Heart left ventricle (tissue), 13 donors: ENCODE results near the gene FNBP1L.

Experiments used
- POLR2A ChIP-seq, 2 donors: fragments of 450-650 bp; IDR thresholded peaks; one replicate each; pipeline ENCODE4 v1.6.1; 2017; ENCODE audit warnings: antibody characterized with exemption in 2 of 2, mild to moderate bottlenecking in 2 of 2, moderate library complexity in 2 of 2
- TF ChIP-seq, protein P1 (sequence below), 12 donors: fragments of 200-600 bp; sonication (generic) in 4 of 12; IDR thresholded peaks; one replicate each; pipeline versions ENCODE4 v1.5.0 to v1.8.0; 2018 to 2022; ENCODE audit warnings: antibody characterized with exemption in 12 of 12, mild to moderate bottlenecking in 5 of 12
- donor health status: ischemic (EF 13 %, LVEDD 7.1; RV severe dilation, severe dysfunction).
- donor health status: DM: no; HTN: yes; CAD: no.
- donor health status: DM: no; HTN: no; CAD: no.
- donor health status: ischemic (EF 25% LVEDD 6.9; RV normal size, moderate dysfunction).
- donor health status: ischemic (EF 25% LVEDD 5.7; RV mildly dilated, moderate dysfunction).
- donor health status: ischemic (EF 35%, LVEDD 5.7; RV mildly dilated, moderate dysfunction).
- donor health status: nonischemic (EF 11% LVEDD 7.7; RV severe dilation, severe dysfunction).
- donor health status: DM: yes; HTN: yes; CAD: no.
- donor health status: PGD.
- donor health status: ischemic (EF 29% LVEDD 5.4; RV normal size, mild dysfunction).
- donor health status: nonischemic (EF 23%, LVEDD 6.1; RV moderate dilation, normal function).

DNA sequence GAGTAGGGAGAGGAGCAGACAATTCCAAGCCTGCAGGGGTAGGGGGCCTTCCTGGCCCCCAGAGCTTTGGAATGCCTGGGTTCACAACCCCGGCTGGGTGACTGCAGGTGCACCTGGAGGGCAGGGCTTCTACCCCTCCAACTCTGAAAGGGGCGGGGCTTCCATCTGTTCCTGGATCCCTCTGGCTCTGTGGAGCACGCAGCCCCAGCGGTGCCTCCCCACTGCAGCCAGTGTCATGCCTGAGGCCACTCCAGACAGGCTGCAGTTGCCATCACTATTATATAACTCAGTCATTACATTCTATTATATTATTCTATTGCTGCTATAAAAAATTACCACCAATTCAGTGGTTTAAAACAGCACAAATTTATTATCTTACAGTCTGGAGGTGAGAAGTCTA lies 12.5 kb upstream of the FNBP1L start:
- TF ChIP-seq, protein P1, sequence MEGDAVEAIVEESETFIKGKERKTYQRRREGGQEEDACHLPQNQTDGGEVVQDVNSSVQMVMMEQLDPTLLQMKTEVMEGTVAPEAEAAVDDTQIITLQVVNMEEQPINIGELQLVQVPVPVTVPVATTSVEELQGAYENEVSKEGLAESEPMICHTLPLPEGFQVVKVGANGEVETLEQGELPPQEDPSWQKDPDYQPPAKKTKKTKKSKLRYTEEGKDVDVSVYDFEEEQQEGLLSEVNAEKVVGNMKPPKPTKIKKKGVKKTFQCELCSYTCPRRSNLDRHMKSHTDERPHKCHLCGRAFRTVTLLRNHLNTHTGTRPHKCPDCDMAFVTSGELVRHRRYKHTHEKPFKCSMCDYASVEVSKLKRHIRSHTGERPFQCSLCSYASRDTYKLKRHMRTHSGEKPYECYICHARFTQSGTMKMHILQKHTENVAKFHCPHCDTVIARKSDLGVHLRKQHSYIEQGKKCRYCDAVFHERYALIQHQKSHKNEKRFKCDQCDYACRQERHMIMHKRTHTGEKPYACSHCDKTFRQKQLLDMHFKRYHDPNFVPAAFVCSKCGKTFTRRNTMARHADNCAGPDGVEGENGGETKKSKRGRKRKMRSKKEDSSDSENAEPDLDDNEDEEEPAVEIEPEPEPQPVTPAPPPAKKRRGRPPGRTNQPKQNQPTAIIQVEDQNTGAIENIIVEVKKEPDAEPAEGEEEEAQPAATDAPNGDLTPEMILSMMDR (IDR thresholded peaks at IDR 0.05): no peak
- TF ChIP-seq POLR2A (IDR thresholded peaks at IDR 0.05): no peak
